DOHH2 (cell line): Measurements from ENCODE around the gene CNTLN.

Experiments
- H3F3A ChIP-seq: fragments of 200-600 bp; sonication (generic), shearing (Covaris generic); 2 replicates; pipeline ENCODE4 v1.6.0; 2016; ENCODE audit warnings: antibody characterized with exemption, mild to moderate bottlenecking; ENCODE audit not compliant: control insufficient read depth, insufficient read depth
- H3K27ac ChIP-seq: fragments of 200-600 bp; sonication (generic); 2 replicates; pipeline ENCODE4 v1.5.1; 2014; ENCODE audit warnings: low read depth, mild to moderate bottlenecking, low read length, moderate library complexity
- H3K27me3 ChIP-seq: fragments of 200-600 bp; sonication (generic); 2 replicates; pipeline ENCODE4 v1.6.1; 2014; ENCODE audit warnings: mild to moderate bottlenecking, low read length, mixed read lengths; ENCODE audit not compliant: control insufficient read depth
- H3K36me3 ChIP-seq: fragments of 200-600 bp; sonication (generic); 2 replicates; pipeline ENCODE4 v1.6.1; 2014; ENCODE audit warnings: mild to moderate bottlenecking, low read length, moderate library complexity, mixed read lengths; ENCODE audit not compliant: control insufficient read depth
- H3K4me1 ChIP-seq: fragments of 200-600 bp; sonication (generic); 2 replicates; pipeline ENCODE4 v1.6.1; 2014; ENCODE audit warnings: mild to moderate bottlenecking, low read length, mixed read lengths; ENCODE audit not compliant: control insufficient read depth
- H3K4me2 ChIP-seq: fragments of 200-600 bp; sonication (generic); 2 replicates; pipeline ENCODE4 v1.6.0; 2014; ENCODE audit warnings: mild to moderate bottlenecking, low read length, moderate library complexity
- H3K4me3 ChIP-seq: fragments of 200-600 bp; sonication (generic); 2 replicates; pipeline ENCODE4 v1.5.1; 2014; ENCODE audit warnings: mild to moderate bottlenecking, low read length, mixed read lengths
- H3K79me2 ChIP-seq: fragments of 200-600 bp; sonication (generic); 2 replicates; pipeline ENCODE4 v1.6.1; 2014; ENCODE audit warnings: mild to moderate bottlenecking, low read length, mixed read lengths; ENCODE audit not compliant: control insufficient read depth
- H3K9me2 ChIP-seq: fragments of 200-600 bp; sonication (generic); replicated peaks from 2 replicates; pipeline ENCODE4 v1.6.1; 2014; ENCODE audit warnings: mild to moderate bottlenecking, low read length, mixed read lengths; ENCODE audit not compliant: control insufficient read depth
- H3K9me3 ChIP-seq: fragments of 200-600 bp; sonication (generic); 2 replicates; pipeline ENCODE4 v1.6.1; 2014; ENCODE audit warnings: antibody characterized with exemption, low read length, mixed read lengths; ENCODE audit not compliant: control insufficient read depth, insufficient read depth
- H4K20me1 ChIP-seq: fragments of 200-600 bp; sonication (generic); 2 replicates; pipeline ENCODE4 v1.6.0; 2014; ENCODE audit warnings: low read depth, mild to moderate bottlenecking, antibody characterized with exemption, low read length, moderate library complexity; ENCODE audit not compliant: control insufficient read depth, insufficient read depth
- EZH2phosphoT487 ChIP-seq: fragments of 200-600 bp; sonication (generic); IDR thresholded peaks from 2 replicates; pipeline ENCODE4 v1.6.1; 2017; ENCODE audit warnings: borderline replicate concordance, mild to moderate bottlenecking, antibody characterized with exemption, low read length, moderate library complexity, mixed read lengths
- TF ChIP-seq, protein P1 (sequence below): fragments of 200-600 bp; sonication (generic); IDR thresholded peaks from one replicate; pipeline ENCODE4 v1.5.1; 2014; ENCODE audit warnings: antibody characterized with exemption, mild to moderate bottlenecking, low read depth, low read length; ENCODE audit not compliant: poor library complexity, severe bottlenecking

The CNTLN gene

DNA sequence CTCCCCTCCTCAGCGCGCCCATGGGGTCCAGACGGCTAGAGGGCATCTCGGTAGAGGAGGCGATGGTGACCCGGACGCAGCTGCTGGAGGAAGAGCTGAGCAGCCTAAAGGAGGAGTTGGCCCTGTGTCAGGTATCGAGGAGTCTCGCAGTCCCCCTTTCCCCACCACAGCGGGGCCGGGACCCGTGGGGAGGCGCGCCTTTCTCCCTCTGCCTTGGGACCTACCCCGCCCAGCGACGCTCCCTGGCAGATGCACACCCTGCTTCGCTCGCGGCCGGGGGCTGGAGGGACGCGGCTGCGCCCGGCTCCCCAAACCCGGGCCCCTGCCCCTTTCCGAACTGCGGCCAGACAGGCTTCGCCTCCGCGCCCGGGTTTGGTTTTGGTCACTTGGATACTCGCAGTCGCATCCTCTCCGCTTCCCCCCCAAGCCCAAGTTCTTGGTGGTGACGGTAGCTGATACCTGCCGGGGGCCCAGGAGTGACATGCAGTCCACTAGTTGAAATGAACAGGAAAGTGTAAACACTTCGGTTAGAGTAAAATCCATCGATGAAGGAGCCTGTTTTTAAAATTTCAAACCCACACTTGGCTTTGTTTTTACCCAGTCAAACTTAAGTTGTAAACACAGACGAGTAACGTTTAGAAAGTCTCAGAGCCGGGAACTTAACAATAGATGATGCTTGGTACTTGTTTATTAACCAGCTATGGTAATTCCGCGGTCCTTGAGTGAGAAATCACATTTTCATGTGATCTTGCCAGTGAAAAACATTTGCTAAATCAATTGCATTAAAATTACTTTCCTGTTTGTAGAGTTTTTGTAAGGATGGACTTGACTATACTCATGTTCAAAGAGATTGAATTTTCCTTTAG lies 688 bp downstream of the CNTLN start:
- Histone ChIP-seq H3K4me2 (no peak overlapping the region), H3K79me2 (no peaks in the 10 kb centered on the region), H3K36me3 (no peaks in the 10 kb centered on the region), H3K27ac (no peak overlapping the region), H3K4me1 (no peaks in the 10 kb centered on the region), H4K20me1 (no peaks in the 10 kb centered on the region), H3K4me3 (no peak overlapping the region), H3F3A (no peaks in the 10 kb centered on the region), H3K9me3 (no peaks in the 10 kb centered on the region; the same call in 1 of the 2 replicates), H3K27me3 (no peaks in the 10 kb centered on the region), H3K9me2 (no peaks in the 10 kb centered on the region)
- TF ChIP-seq, protein P1, sequence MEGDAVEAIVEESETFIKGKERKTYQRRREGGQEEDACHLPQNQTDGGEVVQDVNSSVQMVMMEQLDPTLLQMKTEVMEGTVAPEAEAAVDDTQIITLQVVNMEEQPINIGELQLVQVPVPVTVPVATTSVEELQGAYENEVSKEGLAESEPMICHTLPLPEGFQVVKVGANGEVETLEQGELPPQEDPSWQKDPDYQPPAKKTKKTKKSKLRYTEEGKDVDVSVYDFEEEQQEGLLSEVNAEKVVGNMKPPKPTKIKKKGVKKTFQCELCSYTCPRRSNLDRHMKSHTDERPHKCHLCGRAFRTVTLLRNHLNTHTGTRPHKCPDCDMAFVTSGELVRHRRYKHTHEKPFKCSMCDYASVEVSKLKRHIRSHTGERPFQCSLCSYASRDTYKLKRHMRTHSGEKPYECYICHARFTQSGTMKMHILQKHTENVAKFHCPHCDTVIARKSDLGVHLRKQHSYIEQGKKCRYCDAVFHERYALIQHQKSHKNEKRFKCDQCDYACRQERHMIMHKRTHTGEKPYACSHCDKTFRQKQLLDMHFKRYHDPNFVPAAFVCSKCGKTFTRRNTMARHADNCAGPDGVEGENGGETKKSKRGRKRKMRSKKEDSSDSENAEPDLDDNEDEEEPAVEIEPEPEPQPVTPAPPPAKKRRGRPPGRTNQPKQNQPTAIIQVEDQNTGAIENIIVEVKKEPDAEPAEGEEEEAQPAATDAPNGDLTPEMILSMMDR: no peak
- no peak for TF ChIP-seq EZH2phosphoT487

DNA sequence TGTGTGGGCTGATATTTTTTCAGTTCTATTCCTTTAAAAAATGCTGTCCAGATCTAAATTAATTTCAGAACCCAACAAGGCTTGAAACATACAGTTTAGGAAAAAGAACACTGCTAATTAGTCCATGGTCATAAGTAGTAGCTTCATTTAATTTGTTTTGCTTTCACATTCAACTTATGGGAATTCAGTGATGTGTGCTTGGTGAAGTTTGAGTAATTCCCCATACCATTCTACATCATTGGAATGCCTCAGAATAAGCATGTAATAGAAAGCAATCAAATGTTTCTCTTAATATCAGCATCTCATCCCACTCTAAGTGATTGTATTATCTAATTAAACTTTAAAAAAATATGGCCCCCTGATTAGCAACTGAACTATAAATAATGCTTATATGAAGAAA lies 2.7 kb downstream of the CNTLN start:
- TF ChIP-seq, protein P1: no peak
- TF ChIP-seq EZH2phosphoT487: no peak
- H3K79me2 ChIP-seq: no peaks in the 10 kb centered on the region
- H3K36me3 ChIP-seq: no peaks in the 10 kb centered on the region
- H3K4me3 ChIP-seq: no peak overlapping the region
- H3K9me3 ChIP-seq: no peaks in the 10 kb centered on the region; the same call in 1 of the 2 replicates
- no peaks in the 10 kb centered on the region for H3K27me3 ChIP-seq
- no peak overlapping the region for H3K4me2 ChIP-seq
- H3K4me1 ChIP-seq: no peaks in the 10 kb centered on the region
- H3K27ac ChIP-seq: no peak overlapping the region
- H4K20me1 ChIP-seq: no peaks in the 10 kb centered on the region
- H3F3A ChIP-seq: no peaks in the 10 kb centered on the region
- no peaks in the 10 kb centered on the region for H3K9me2 ChIP-seq

DNA sequence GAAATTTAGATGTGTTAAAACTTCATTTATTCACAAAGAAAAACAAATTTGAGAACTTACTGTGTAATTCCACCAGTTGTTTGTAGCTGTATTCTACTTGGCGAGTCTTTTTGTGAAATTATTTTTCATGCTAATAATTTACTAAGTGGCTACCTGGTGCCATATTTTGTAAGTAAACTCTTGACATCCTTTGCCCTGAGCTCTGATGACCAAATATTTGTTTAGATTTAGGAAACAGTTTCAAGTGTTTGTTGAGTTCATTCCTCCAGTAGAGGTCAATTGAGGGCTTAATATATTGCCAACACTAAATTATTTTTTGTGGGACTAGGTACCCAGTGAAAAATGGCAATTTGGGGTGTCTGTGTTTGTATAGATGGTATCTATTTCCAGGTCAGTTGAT lies 3.7 kb downstream of the CNTLN start:
- no peaks in the 10 kb centered on the region for H3K79me2 ChIP-seq
- H3K27ac ChIP-seq: no peak overlapping the region
- H3K9me3 ChIP-seq: no peaks in the 10 kb centered on the region; the same call in 1 of the 2 replicates
- H3K4me1 ChIP-seq: no peaks in the 10 kb centered on the region
- H3F3A ChIP-seq: no peaks in the 10 kb centered on the region
- H3K36me3 ChIP-seq: no peaks in the 10 kb centered on the region
- H3K4me3 ChIP-seq: no peak overlapping the region
- H3K9me2 ChIP-seq: no peaks in the 10 kb centered on the region
- no peaks in the 10 kb centered on the region for H4K20me1 ChIP-seq
- no peaks in the 10 kb centered on the region for H3K27me3 ChIP-seq
- no peak for TF ChIP-seq EZH2phosphoT487
- TF ChIP-seq, protein P1: no peak
- H3K4me2 ChIP-seq: no peak overlapping the region
